PC-9 (cell line): ENCODE data around the gene TRIM38. TPM values are rescaled to one million over a fixed set of nuclear protein-coding genes. Genes with fewer than 3 reads are reported as not detected.

Experiments
- BruUV-seq: library from RNA; stranded (reverse); fragments of 400-500 nt; replicated peaks from 2 replicates; lab custom pipeline; 2021; lab: Mats Ljungman, UMichigan
- CTCF ChIA-PET: fragments of 300-600 bp; sonication (Branson Sonifier 250); formaldehyde crosslinking; loops from one replicate; lab custom pipeline; 2022; ENCODE audit warnings: antibody characterized with exemption; lab: Charles Lee
- POLR2A ChIA-PET: fragments of 300-600 bp; sonication (Branson Sonifier 250); formaldehyde crosslinking; loops from one replicate; lab custom pipeline; 2022; ENCODE audit warnings: antibody characterized with exemption; ENCODE audit not compliant: unreplicated experiment; lab: Charles Lee
- DNase-seq, 2 experiments: peaks; one replicate each; pipeline versions ENCODE4 v3.0.0 to v3.0.0-alpha.2; 2015 to 2022; ENCODE audit warnings: mixed read lengths in 1 of 2
- H2AFZ ChIP-seq: fragments of 200-600 bp; sonication (generic); 2 replicates; pipeline ENCODE4 v1.8.1; 2017; ENCODE audit warnings: antibody characterized with exemption
- H3F3A ChIP-seq: fragments of 200-600 bp; sonication (generic); 2 replicates; pipeline ENCODE4 v1.8.1; 2017; ENCODE audit warnings: antibody characterized with exemption, mild to moderate bottlenecking, low read depth; ENCODE audit not compliant: insufficient read depth
- H3K27ac ChIP-seq: fragments of 200-600 bp; sonication (generic); 2 replicates; pipeline ENCODE4 v1.6.1; 2016; ENCODE audit warnings: mixed run types
- H3K27me3 ChIP-seq: fragments of 200-600 bp; sonication (generic); 2 replicates; pipeline ENCODE4 v1.6.1; 2016; ENCODE audit warnings: low read depth, mixed run types; ENCODE audit not compliant: insufficient read depth
- H3K36me3 ChIP-seq: fragments of 200-600 bp; sonication (generic); 2 replicates; pipeline ENCODE4 v1.6.1; 2016; ENCODE audit warnings: low read depth, mixed run types
- H3K4me1 ChIP-seq: fragments of 200-600 bp; sonication (generic); replicated peaks from 2 replicates; pipeline ENCODE4 v1.6.1; 2016; ENCODE audit warnings: mixed run types; ENCODE audit not compliant: insufficient read depth
- H3K4me2 ChIP-seq: fragments of 200-600 bp; sonication (generic); 2 replicates; pipeline ENCODE4 v1.6.1; 2017; ENCODE audit warnings: mixed run types
- H3K4me3 ChIP-seq: fragments of 200-600 bp; sonication (generic); 2 replicates; pipeline ENCODE4 v1.6.1; 2016; ENCODE audit warnings: mixed run types
- H3K79me2 ChIP-seq: fragments of 200-600 bp; sonication (generic); 2 replicates; pipeline ENCODE4 v1.6.1; 2017; ENCODE audit warnings: low read depth, mixed run types
- H3K9me2 ChIP-seq: fragments of 200-600 bp; sonication (generic); 2 replicates; pipeline ENCODE4 v1.8.1; 2017; ENCODE audit warnings: mild to moderate bottlenecking; ENCODE audit not compliant: insufficient read depth
- H3K9me3 ChIP-seq: fragments of 200-600 bp; sonication (generic); 2 replicates; pipeline ENCODE4 v1.8.1; 2016; ENCODE audit warnings: low read depth; ENCODE audit not compliant: insufficient read depth
- H4K20me1 ChIP-seq: fragments of 200-600 bp; sonication (generic); 2 replicates; pipeline ENCODE4 v1.8.1; 2017; ENCODE audit not compliant: insufficient read depth
- EZH2 ChIP-seq: fragments of 200-600 bp; sonication (generic); IDR thresholded peaks from 2 replicates; pipeline ENCODE4 v1.8.0; 2017; ENCODE audit warnings: antibody characterized with exemption, low read depth
- intact Hi-C: fragments of 100-400 bp; cut with micrococcal nuclease; formaldehyde crosslinking; loops from one replicate; pipeline ENCODE4 v1.10.0; 2022; ENCODE audit not compliant: unreplicated experiment
- total RNA-seq: library from RNA; stranded (reverse); gene quantifications from 2 replicates; pipeline ENCODE4 v1.2.3, GENCODE V29; 2021
- TF ChIP-seq, protein P1 (sequence below): fragments of 200-600 bp; sonication (generic); conservative IDR thresholded peaks from 2 replicates; pipeline ENCODE4 v1.6.1; 2017; ENCODE audit warnings: mixed run types, antibody characterized with exemption, mild to moderate bottlenecking, moderate library complexity

Gene TRIM38
- total RNA-seq, 1 experiment from 2014 or later: 31.3 TPM

- BruUV-seq: no TSS peak
- Histone ChIP-seq H3K9me3 (no peaks in the 10 kb centered on the region), H4K20me1 (no peaks in the 10 kb centered on the region), H3K79me2 (peaks cover 29% of the 10 kb centered on the region), H3F3A (peaks cover 12% of the 10 kb centered on the region), H3K4me1 (peaks cover 23% of the 10 kb centered on the region), H3K27me3 (no peaks in the 10 kb centered on the region), H3K27ac (peak overlapping the region; percentile 91; the same call in 1 of the 2 replicates), H3K9me2 (no peaks in the 10 kb centered on the region), H3K36me3 (peaks cover 22% of the 10 kb centered on the region), H3K4me3 (peak overlapping the region; percentile 91), H3K4me2 (peak overlapping the region; percentile 91), H2AFZ (no peak overlapping the region)
- intact Hi-C loops: no loop called here
- peak; percentile 26 to 77 for DNase-seq
- TF ChIP-seq EZH2: no peak
- TF ChIP-seq, protein P1, sequence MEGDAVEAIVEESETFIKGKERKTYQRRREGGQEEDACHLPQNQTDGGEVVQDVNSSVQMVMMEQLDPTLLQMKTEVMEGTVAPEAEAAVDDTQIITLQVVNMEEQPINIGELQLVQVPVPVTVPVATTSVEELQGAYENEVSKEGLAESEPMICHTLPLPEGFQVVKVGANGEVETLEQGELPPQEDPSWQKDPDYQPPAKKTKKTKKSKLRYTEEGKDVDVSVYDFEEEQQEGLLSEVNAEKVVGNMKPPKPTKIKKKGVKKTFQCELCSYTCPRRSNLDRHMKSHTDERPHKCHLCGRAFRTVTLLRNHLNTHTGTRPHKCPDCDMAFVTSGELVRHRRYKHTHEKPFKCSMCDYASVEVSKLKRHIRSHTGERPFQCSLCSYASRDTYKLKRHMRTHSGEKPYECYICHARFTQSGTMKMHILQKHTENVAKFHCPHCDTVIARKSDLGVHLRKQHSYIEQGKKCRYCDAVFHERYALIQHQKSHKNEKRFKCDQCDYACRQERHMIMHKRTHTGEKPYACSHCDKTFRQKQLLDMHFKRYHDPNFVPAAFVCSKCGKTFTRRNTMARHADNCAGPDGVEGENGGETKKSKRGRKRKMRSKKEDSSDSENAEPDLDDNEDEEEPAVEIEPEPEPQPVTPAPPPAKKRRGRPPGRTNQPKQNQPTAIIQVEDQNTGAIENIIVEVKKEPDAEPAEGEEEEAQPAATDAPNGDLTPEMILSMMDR: no peak
- ChIA-PET POLR2A (interaction anchor here (0.5 to 0.7 kb wide), 3 partner anchors 62 to 161 kb away, joined by 3 to 4 read pairs (median 3); no protein-coding TSS in a partner anchor), CTCF (no interaction called here)
These were observed 973 bp downstream of the TRIM38 start for GRCh38 chr6:25963426-25964123.

GRCh38 chr6:25965058-25965457 lies 2.5 kb downstream of the TRIM38 start:
- no peak for DNase-seq
- ChIA-PET CTCF (no interaction called here), POLR2A (interaction anchor here (0.7 kb wide), 1 partner anchor 57 kb away, joined by 3 read pairs; no protein-coding TSS in a partner anchor)

DNA sequence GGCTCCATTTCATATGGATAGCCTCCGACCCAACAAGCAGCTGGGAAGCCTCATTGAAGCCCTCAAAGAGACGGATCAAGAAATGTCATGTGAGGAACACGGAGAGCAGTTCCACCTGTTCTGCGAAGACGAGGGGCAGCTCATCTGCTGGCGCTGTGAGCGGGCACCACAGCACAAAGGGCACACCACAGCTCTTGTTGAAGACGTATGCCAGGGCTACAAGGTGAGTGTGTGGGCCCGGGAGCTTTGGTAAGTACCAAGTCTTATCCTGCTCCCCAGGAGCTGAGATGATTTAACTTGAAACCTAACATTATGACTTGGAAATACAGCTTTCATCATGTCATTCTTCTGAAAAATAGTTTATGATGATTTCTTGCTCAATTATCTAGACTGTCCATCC lies 4.1 kb downstream of the TRIM38 start:
- Histone ChIP-seq H3K27me3 (no peaks in the 10 kb centered on the region), H3K9me2 (no peaks in the 10 kb centered on the region), H2AFZ (no peak overlapping the region), H3K9me3 (no peaks in the 10 kb centered on the region), H4K20me1 (no peaks in the 10 kb centered on the region), H3K36me3 (peaks cover 40% of the 10 kb centered on the region), H3K4me1 (peaks cover 47% of the 10 kb centered on the region), H3K79me2 (peaks cover 31% of the 10 kb centered on the region), H3K4me3 (no peak overlapping the region), H3K4me2 (peak overlapping the region; percentile 12; the same call in 1 of the 2 replicates), H3K27ac (no peak overlapping the region), H3F3A (peaks cover 38% of the 10 kb centered on the region)
- intact Hi-C loops: no loop called here
- TF ChIP-seq, protein P1: no peak
- no peak for TF ChIP-seq EZH2
- CTCF ChIA-PET: no interaction called here
- POLR2A ChIA-PET: interaction anchor here (0.6 to 1.0 kb wide), 2 partner anchors 51 to 59 kb away, joined by 3 read pairs; no protein-coding TSS in a partner anchor
- DNase-seq: no peak
- no TSS peak for BruUV-seq

More at GRCh38 chr6:25965058-25965457, 2.5 kb downstream of the TRIM38 start:
- Histone ChIP-seq H3K4me2 (no peak overlapping the region), H4K20me1 (no peaks in the 10 kb centered on the region), H3K79me2 (peaks cover 29% of the 10 kb centered on the region), H3K4me1 (peaks cover 31% of the 10 kb centered on the region), H3K9me3 (no peaks in the 10 kb centered on the region), H2AFZ (no peak overlapping the region), H3K9me2 (no peaks in the 10 kb centered on the region), H3F3A (peaks cover 24% of the 10 kb centered on the region), H3K4me3 (no peak overlapping the region), H3K36me3 (peaks cover 33% of the 10 kb centered on the region), H3K27ac (no peak overlapping the region), H3K27me3 (no peaks in the 10 kb centered on the region)
- TF ChIP-seq EZH2: no peak
- TF ChIP-seq, protein P1: no peak
- intact Hi-C loops: no loop called here
- no TSS peak for BruUV-seq
